Measurements from ENCODE around the gene KRT27.

The KRT27 gene

GRCh38 chr17:40796846-40797245, 14.5 kb upstream of the KRT27 start:
- TF ChIP-seq ZFP3 (CRISPR knock-in tag; IDR thresholded peaks at IDR 0.05) (no peak), ZC3H10 (CRISPR knock-in tag; IDR thresholded peaks at IDR 0.05) (no peak), GLIS3 (CRISPR knock-in tag; IDR thresholded peaks at IDR 0.05) (no peak), ZFP30 (CRISPR knock-in tag; IDR thresholded peaks at IDR 0.05) (no peak), ZNF70 (CRISPR knock-in tag; IDR thresholded peaks at IDR 0.05) (no peak), RARB (CRISPR knock-in tag; IDR thresholded peaks at IDR 0.05) (no peak)
- TF ChIP-seq, protein P1, sequence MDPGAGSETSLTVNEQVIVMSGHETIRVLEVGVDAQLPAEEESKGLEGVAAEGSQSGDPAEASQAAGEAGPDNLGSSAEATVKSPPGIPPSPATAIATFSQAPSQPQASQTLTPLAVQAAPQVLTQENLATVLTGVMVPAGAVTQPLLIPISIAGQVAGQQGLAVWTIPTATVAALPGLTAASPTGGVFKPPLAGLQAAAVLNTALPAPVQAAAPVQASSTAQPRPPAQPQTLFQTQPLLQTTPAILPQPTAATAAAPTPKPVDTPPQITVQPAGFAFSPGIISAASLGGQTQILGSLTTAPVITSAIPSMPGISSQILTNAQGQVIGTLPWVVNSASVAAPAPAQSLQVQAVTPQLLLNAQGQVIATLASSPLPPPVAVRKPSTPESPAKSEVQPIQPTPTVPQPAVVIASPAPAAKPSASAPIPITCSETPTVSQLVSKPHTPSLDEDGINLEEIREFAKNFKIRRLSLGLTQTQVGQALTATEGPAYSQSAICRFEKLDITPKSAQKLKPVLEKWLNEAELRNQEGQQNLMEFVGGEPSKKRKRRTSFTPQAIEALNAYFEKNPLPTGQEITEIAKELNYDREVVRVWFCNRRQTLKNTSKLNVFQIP (CRISPR knock-in tag; IDR thresholded peaks at IDR 0.05; ENCODE audit: borderline replicate concordance, low read depth), result no peak
- TF ChIP-seq, protein P2, sequence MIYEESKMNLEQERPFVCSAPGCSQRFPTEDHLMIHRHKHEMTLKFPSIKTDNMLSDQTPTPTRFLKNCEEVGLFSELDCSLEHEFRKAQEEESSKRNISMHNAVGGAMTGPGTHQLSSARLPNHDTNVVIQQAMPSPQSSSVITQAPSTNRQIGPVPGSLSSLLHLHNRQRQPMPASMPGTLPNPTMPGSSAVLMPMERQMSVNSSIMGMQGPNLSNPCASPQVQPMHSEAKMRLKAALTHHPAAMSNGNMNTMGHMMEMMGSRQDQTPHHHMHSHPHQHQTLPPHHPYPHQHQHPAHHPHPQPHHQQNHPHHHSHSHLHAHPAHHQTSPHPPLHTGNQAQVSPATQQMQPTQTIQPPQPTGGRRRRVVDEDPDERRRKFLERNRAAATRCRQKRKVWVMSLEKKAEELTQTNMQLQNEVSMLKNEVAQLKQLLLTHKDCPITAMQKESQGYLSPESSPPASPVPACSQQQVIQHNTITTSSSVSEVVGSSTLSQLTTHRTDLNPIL (CRISPR knock-in tag; IDR thresholded peaks at IDR 0.05; ENCODE audit: low read depth), result no peak
- ATAC-seq, result no peak

GRCh38 chr17:40795019-40795667, 12.8 kb upstream of the KRT27 start:
- no peak for TF ChIP-seq GLIS3 (CRISPR knock-in tag; IDR thresholded peaks at IDR 0.05)
- no peak for TF ChIP-seq ZNF565 (CRISPR knock-in tag; conservative IDR thresholded peaks at IDR 0.05; ENCODE audit: low read depth)
- TF ChIP-seq, protein P2 (CRISPR knock-in tag; IDR thresholded peaks at IDR 0.05; ENCODE audit: low read depth), result no peak
- TF ChIP-seq, protein P3, sequence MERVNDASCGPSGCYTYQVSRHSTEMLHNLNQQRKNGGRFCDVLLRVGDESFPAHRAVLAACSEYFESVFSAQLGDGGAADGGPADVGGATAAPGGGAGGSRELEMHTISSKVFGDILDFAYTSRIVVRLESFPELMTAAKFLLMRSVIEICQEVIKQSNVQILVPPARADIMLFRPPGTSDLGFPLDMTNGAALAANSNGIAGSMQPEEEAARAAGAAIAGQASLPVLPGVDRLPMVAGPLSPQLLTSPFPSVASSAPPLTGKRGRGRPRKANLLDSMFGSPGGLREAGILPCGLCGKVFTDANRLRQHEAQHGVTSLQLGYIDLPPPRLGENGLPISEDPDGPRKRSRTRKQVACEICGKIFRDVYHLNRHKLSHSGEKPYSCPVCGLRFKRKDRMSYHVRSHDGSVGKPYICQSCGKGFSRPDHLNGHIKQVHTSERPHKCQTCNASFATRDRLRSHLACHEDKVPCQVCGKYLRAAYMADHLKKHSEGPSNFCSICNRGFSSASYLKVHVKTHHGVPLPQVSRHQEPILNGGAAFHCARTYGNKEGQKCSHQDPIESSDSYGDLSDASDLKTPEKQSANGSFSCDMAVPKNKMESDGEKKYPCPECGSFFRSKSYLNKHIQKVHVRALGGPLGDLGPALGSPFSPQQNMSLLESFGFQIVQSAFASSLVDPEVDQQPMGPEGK (CRISPR knock-in tag; IDR thresholded peaks at IDR 0.05; ENCODE audit: borderline replicate concordance), result no peak
- TF ChIP-seq CSRNP3 (CRISPR knock-in tag; IDR thresholded peaks at IDR 0.05), result no peak
- TF ChIP-seq BACH2 (CRISPR knock-in tag; IDR thresholded peaks at IDR 0.05; ENCODE audit: borderline replicate concordance), result no peak
- TF ChIP-seq TCF4 (CRISPR knock-in tag; IDR thresholded peaks at IDR 0.05; ENCODE audit: borderline replicate concordance), result no peak
- TF ChIP-seq SNAI2 (CRISPR knock-in tag; IDR thresholded peaks at IDR 0.05), result no peak
- TF ChIP-seq TOX (CRISPR knock-in tag; IDR thresholded peaks at IDR 0.05; ENCODE audit: borderline replicate concordance), result no peak
- no peak for TF ChIP-seq PPARA (CRISPR knock-in tag; IDR thresholded peaks at IDR 0.05; ENCODE audit: borderline replicate concordance)
- no peak for TF ChIP-seq RARB (CRISPR knock-in tag; IDR thresholded peaks at IDR 0.05)
- TF ChIP-seq ZNF70 (CRISPR knock-in tag; IDR thresholded peaks at IDR 0.05), result no peak
- TF ChIP-seq ZNF8 (CRISPR knock-in tag; IDR thresholded peaks at IDR 0.05), result no peak
- no peak for TF ChIP-seq ISL1 (CRISPR knock-in tag; IDR thresholded peaks at IDR 0.05)
- TF ChIP-seq ARNTL (CRISPR knock-in tag; IDR thresholded peaks at IDR 0.05; ENCODE audit: borderline replicate concordance, low read depth), result no peak
- no peak for TF ChIP-seq ESRRG (CRISPR knock-in tag; IDR thresholded peaks at IDR 0.05)
- no peak for TF ChIP-seq ZC3H10 (CRISPR knock-in tag; IDR thresholded peaks at IDR 0.05)
- no peak for TF ChIP-seq OSR1 (CRISPR knock-in tag; IDR thresholded peaks at IDR 0.05)
- no peak for TF ChIP-seq CSDC2 (CRISPR knock-in tag; IDR thresholded peaks at IDR 0.05)
- TF ChIP-seq, protein P1 (CRISPR knock-in tag; IDR thresholded peaks at IDR 0.05; ENCODE audit: borderline replicate concordance, low read depth), result no peak
- ATAC-seq, result no peak
